ENCODE data around the gene TBC1D17.

TBC1D17 gene

DNA sequence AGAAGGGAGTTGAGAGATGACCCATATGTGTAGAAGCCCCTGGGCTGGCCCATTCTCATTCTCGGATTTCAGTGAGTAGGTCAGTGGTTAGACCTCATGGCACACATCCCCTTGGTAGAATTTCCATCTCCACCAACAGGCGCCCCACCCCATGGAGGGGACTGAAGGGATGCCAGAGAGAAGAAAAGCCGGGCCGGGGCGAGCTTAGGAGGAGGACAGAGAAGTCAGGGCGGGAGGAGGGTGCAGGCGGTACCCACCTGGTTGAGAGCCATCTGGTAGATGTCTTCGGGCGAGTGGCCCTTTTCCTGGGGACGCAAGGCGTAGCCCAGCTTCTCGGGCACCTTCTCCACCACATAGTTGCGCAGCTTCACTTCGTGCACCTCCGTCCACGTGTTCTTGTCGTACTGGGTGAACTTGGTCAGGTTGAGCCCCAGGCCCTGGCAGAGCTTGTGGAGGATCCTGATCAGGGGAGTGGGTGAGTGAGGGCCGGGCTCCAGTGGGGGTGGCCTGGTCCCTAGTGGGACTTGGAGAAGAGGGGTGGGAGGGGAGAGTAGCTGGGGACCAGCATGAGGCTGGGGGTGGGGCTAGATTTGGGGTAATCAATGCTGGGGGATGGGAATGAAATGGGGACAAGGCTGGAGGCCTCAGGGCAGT is 16.6 kb downstream of the TBC1D17 start:
- DNase-seq (ENCODE audit: low spot score), result no peak

DNA sequence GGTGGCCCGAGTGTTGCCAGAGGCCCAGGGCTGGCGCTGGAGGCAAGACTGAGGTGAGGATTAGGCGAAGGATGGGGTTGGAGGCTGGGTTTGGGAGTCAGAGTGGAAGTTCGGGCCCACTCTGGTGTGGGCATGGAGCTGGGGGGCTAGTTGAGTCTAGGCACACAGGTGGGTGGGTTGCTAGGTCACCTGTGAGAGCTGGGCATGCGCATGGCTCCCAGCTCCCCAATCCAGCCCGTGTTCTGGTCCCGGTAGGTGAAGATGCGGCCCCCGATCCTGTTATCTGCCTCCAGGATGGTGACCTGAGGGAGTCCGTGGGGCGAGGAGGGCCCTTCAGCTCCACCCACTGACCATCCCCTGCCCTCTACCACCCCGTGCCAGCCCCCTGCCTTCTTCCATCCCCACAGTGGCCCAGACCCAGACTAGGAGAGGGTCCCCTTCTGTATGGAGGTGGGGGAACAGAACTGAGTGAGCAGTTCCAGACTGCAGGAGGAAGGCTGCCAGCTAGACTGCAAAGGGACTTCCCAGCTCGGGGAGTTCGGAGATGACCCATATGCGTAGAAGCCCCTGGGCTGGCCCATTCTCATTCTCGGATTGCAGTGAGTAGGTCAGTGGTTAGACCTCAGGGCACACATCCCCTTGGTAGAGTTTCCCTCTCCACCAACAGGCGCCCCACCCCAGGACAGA is 17.5 kb downstream of the TBC1D17 start:
- DNase-seq (ENCODE audit: low spot score), result no peak

DNA sequence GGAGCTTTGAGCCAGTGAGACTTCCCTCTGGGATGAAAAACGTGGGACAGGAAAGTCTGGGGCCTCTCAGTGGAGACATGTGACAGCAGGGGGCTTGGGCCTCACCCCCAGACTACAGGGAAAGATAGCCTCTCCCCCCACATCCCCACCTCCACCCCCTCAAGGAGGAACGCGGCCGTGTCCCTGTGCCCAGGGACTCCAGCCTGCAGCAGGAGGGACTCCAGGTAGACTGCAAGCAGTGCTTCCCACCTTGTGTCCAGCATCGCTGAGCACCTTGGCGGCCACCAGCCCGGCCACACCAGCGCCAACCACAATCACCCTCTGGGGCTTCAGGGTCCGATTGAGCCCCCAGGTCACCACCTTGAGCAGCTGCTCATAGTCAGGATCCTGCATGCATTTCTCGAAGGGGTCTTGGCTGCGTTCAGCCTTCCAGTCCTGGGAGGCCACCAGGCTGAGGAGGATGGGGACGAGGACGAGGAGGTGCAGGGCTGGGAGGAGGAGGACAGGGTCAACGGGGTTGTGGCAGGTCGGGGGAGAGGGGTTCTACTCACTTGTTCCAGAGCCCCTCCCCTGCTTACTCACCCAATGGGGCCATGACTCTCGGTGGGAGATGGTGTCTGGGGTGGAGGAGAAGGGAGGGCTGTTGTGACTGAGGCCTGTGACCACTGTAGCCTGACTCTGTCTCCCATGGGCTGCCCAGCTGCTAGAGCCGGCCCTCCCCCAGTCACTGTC is 18.2 kb downstream of the TBC1D17 start:
- DNase-seq (ENCODE audit: low spot score), result no peak

DNA sequence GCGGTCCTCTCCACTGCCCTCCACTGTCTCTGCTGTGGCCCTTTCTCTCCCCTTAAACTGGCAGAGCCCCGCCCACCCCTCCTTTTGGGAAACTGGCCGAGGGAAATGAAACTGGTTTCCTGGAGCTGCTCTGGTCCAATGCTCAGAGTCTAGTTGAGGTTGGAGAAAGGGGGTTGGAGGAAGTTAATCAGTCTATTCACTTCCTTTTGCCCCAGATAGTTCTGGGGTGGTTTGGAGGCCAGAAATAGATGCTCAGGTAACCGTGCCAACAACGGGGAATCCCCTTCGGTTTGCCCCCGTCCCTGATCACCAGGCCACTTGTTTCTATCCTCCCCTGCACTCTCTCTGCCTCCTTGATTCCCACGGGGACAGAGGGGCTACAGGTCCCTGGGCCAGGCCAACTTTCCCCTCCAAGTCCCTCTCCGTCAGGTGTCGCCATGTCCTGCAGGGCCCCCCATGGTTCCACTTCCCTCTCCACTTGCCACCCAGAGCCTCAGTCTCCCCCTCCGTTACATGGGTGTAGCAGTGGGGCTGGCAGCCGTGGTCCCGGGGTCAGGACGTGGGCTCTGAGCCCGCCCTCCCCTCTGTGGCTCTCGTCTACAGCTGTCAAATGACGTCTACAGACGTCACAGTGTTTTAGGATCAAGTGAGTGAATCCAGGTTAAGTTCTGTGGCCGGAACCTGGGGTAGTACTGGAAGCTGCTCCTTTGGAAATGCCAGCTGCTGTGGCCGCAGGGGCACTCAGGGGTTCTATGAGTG is 19.5 kb downstream of the TBC1D17 start, which contains the start of gene IL4I1:
Gene IL4I1 (minus strand): TSS at position 25 of the 759 bp plus-strand sequence. CDS start 727 bp downstream, outside the sequence.
- DNase-seq (ENCODE audit: low spot score), result no peak

DNA sequence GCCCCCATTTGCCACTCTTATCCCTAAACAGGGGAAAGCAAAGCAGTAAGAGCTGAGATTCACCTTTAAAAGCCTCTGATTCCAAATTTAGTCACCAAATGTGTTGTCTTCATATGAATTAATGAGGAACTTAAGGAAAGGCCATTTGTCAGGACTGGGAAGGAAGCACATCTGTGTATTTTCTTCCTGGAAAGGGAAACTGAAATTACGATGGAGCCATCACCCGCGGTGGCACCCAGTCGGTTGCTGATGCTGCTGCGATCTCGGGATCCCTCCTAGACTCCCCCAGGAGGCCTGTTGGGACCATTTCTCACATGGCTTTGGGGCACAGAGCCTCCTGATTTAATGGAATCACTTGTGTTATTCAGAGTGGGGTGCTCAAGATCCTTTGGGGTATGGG is 26.6 kb downstream of the TBC1D17 start:
- no peak for DNase-seq (ENCODE audit: low spot score)

DNA sequence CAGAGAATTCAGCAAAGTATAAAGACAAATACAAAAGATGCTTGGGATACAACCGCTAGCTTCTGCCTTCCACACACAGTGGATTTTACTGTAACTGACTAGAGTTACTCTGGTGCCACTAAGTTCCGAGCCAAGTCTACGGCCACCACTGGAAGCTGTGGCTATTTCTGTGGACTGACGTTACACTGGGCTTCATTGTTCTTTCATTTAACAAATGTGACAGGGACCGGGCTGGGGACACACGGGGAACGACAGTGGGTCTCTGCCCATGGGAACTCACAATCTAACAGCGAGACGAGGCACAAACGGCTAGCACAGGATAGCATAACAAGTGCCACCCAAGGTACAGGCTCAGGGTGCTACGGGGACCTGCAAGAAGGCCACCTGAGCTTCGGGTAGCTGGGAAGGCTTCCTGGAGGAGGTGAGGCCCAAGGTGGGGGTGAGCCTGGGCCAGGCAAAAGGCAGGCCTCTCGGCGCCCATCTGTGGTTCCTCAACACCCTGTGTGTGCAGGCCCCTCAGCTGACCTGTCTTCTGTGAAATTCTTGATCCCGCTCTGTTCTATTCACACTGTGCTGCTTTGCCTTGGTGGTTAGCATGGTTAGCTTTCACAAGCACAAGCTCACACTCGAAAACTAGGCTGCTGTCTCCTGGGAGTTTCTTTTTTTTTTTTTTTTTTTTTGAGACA is 29.5 kb downstream of the TBC1D17 start:
- DNase-seq (ENCODE audit: low spot score), result no peak

DNA sequence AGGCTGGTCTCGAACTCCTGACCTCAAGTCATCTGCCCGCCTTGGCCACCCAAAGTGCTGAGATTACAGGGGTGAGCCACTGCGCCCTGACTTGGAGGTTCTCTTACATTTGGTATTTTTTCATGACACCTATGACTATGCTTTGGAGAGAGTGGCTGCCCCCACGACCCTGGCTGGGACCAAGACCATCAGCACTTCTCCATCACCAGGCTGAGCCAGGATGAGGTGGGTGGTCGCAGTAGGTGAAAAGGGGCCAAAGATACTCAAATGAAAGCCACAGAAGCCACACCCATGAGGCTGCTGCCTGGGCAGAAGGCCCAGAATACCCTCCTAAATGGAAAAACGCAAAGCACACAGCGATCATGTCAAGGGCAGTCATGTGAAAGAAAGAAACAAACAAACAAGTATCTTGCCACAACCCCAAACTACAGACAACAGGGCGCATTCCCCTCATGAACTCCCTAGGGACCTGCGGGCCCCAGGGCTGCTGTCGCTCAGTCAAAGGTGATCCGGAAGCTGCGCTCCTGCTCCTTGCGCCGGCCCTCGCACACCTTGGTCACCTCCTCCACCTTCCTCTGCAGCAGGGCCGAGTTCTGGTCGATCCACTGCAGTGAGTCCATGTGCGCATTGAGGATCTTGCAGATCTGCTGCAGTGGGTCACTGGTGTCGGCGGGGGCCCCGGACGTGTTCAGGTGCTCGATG is 30.4 kb downstream of the TBC1D17 start:
- DNase-seq (ENCODE audit: low spot score), result no peak

DNA sequence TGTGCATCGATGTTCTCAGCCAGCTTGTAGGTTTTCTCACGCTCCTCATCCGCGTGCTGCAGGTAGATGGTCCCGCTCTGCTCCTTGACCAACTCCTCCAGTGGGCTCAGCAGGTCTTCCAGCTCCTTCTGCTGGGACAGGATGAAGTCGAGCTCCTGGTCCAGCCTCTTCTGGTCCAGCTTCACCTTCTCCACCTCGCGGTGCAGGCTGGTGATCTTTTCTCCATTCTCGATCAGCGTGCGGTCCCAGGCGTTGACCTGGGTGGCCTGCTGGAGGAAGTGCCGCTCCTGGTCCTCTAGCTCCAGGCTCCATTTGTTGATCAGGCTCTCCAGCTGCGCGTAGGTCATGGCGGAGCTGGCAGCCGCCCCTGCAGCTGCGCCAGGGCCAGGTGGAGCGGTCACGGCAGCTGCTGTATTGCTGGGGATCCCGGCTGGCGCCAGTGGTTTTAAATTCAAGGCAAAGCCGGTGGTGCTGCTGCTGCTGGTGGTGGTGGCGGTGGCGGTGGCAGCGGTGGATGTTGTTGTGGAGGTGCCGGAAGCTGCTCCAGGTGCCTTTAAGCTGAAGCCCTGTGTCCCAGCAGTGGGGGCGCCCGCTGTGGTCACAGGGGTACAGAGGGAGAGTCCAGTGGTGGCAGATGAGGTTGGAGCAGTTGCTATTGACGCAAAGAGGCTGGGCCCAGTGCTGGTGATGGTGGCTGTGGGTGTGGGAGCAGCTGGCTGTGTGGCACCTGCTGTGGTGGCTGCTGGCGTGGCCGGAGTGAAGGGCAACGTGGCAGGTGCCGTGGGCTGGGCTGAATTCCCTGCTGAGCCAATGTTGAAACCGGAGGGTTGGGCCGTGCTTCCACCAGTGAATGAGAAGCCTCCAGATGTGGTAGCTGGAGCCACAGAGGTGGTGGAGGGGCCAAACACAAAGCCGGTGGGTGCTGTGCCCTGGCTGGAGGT is 31.2 kb downstream of the TBC1D17 start:
- DNase-seq (ENCODE audit: low spot score), result no peak

DNA sequence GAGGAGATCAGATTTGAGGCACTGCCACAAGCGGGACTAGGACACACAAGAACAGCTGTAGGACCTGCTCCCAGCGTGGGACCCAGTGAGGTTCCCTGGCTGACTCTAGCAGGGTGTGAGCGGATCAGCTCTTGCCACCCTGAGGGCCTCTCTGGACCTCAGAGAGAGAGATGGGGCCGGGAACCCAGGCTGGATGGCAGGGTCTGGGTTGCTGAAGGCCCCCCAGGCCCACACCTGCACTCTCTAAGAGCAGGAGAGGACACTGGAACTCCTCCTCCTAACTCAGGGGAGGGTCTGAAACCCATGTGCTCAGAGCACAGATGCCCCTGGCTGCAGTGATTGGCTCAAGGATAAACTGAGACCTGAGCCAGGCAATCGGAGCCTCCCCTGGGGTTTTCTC is 32.7 kb downstream of the TBC1D17 start:
- DNase-seq (ENCODE audit: low spot score), result no peak

DNA sequence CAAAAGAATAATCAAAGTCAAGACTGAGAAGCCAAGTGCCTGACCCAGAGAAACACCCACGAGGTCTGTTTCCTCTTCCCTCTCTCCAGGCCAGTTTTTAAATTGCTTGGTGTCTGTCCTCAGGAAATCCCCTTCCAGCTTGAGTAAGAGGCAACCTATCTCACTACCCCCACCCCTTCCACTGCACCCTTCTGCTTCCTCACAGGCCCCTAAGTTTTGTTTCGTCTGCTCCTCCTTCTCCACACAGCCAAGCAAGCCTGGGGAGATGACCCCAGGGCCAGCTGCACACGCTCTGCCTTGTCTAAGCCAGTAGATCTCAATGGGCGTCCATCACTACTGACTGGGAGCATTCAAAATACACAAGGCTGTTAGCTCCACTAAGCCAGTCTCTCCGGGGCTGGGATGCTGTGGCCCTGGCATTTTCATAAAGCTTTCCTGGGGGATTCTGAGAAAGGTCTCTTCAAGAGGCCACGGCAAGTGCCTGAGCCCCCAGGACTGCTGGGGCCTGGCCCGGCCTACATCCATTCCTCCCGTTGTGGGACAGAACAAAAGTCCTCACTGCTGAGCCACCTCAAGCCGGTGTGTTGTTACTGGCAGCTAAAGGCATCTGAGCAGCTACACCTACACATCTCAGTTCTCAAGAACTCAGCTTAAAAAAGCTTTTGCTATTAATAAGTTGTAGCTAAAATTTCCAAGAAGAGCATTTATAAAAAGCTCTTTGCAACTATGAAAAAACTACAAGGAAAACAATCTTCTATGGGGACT is 34.1 kb downstream of the TBC1D17 start:
- no peak for DNase-seq (ENCODE audit: low spot score)

DNA sequence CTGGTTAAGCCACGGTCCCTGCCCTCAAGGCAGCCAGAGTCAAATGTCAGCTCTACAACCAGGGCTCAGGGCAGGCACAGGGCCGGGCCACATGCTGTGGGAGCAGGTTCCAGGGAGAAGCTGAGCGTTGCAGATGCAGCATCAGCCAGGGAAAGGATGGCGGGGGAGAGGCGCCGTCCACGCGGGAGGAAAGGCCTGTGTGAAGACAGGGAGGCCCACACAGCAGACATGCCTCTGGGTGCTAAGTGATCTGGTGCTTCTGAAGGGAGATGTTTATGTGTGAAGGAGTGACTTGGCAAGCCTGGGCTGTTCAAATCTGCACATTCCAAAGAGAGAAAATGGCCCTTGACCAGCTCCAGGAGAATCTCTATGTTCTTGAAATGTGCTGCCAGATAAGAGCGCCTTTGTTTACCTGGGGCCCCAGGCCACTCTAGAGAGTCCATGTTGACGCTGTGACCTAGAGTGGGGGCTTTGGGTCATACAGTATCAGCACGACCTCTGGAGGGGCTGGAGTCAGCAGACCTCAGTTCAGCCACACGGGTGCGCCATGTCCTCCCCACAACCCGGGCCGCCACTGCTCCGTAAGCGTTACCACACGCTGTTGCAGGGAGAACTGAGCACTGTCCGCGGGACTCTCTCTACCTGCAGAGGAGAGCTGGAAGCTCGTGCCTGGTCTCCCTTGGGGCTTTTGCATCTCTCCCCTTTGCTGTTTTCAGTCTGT is 35.6 kb downstream of the TBC1D17 start:
- DNase-seq (ENCODE audit: low spot score), result no peak

DNA sequence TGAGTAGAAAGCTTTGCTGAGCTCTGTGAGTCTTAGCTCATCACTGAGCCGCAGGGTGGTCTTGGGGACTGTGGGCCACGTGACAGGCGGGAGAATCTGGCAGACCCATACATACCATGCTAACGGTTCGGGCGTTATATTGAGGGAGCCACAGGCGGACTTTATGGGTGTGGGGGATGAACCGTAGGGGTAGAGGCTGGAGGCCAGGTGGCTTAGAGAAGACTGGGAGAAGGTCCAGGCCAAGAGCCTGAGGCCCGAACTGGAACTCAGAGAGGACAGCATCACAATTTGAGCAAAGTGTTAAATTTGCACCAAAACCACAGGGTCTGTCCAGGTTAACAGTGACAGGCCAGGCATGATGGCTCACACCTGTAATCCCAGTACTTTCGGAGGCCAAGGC is 36.2 kb downstream of the TBC1D17 start:
- DNase-seq (ENCODE audit: low spot score), result no peak

DNA sequence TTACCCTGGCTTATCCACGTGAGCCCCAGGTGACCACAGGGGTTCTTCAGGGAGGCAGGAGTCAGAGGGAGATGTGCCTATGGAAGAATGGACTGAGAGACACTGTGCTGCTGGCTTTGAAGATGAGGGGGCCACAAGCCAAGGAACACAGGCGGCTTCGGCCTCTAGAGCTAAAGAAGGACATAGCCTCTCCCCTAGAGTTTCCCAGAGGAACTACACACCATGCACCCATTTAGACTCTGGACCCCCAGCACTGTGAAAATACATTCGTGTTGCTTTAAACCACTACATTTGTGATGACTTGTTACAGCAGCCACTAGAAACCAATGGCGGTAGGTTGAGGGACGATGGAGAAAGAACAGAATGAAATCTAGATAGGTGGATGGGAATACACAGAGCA is 37.8 kb downstream of the TBC1D17 start:
- no peak for DNase-seq (ENCODE audit: low spot score)

DNA sequence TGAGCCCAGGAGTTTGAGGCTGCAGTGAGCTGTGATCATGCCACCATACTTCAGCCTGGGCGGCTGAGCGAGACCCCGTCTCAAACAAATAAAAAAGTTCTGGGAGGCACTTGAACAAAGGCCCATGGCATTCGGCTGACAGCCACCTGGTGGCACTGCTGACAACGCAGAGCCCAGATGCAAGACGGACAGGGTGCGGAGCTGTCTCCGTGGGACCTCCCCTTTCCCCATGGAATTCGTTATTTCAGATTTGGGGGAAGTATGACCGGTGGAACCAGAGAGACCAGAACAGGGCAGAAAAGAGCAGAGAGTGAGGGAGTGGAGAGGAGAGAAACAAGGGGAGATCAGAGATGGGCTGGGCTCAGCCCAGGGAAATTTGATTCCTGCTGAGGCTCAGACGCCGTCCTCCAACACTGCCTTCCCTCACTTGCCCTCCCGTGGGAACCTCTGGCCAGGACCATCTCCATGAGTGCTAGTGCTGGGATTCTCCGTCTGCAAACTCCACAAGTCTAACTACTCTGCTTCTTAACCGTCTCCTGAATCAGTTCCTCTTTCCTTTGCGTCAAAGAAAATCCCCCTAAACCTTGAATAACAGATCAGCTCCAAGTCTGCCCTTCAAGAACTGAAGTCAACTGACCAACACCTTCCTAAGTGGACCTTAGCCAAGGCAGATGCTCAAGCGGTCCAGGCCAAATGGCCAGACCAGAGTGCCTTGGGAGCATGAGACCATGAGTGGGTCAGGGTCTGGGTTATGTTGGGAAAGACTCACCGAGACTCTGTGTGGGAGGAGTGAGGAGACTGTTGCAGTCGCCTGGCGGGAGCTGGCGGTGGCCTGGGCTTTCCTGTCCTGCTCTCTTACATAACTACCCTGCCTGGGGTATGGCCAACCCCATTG is 39.6 kb downstream of the TBC1D17 start:
- no peak for DNase-seq (ENCODE audit: low spot score)

DNA sequence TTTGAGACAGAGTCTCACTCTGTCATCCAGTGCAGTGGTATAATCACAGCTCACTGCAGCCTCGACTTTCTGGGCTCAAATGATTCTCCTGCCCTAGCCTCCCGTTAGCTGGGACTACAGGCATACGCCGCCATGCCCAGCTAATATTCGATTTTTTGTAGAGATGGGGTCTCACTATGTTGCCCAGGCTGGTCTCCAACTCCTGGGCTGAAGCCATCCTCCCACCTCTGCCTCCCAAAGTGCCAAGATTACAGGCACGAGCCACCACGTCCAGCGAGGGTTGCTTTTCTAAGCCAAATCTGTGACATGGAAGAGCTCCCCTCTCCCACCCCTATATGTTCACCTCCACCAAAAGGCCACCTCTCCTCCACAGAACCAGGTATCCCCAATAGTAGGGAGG is 40.6 kb downstream of the TBC1D17 start:
- no peak for DNase-seq (ENCODE audit: low spot score)

DNA sequence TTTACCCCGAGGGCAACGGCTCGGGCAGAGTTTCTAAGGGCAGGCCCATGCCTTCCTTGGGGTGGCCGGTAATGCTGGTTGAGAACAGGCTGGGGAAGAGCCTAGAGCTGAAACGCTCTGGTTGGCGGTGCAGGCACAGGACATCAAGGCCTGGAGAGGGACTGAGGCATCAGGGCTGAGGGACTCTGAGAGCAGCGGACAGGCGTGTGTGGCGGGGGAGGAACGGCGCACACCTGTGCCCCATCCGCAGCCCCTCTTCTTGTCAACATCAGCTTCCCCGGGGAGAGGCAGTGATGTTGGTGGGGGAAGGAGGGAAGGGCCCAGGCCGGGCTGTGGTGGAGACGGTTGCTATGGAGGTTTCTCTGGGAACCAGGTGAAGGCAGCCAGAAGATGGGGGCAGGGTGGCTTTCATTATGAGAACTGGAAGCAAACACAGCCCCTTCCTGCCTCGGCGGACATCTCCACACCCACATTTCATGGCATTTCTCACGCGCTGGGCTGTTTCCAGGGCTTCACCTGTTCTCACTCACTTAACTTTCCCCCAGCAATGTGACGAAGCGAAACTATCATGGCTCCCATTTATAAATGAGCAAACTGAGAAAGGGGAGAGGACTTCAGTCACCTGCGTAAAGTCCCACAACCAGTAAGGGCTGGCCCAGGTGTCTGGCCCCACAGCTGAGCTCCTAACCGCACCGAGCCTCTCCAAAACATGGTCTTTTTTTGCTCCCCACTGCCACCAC is 43.3 kb downstream of the TBC1D17 start:
- DNase-seq (ENCODE audit: low spot score), result no peak

Measured in HuH-7.5 (cell line).